HCT116 (cell line): ENCODE measurements around the gene NDUFAF5.

Experiments used
- CBX3 ChIP-seq: IDR thresholded peaks from 2 replicates; pipeline ENCODE4 v1.6.1; 2012; ENCODE audit warnings: low read depth
- CEBPB ChIP-seq: IDR thresholded peaks from 2 replicates; pipeline ENCODE4 v1.6.1; 2012; ENCODE audit warnings: low read depth
- EGR1 ChIP-seq: IDR thresholded peaks from 2 replicates; pipeline ENCODE4 v1.6.1; 2012; ENCODE audit warnings: low read depth
- ELF1 ChIP-seq: IDR thresholded peaks from 2 replicates; pipeline ENCODE4 v1.6.1; 2012; ENCODE audit warnings: low read depth, borderline replicate concordance
- EZH2 ChIP-seq: fragments of 200-600 bp; sonication (generic); IDR thresholded peaks from 2 replicates; pipeline ENCODE4 v1.6.1; 2017; ENCODE audit warnings: antibody characterized with exemption, mixed run types
- JUND ChIP-seq: IDR thresholded peaks from 2 replicates; pipeline ENCODE4 v1.6.1; 2012
- POLR2A ChIP-seq: IDR thresholded peaks from 2 replicates; pipeline ENCODE4 v1.7.0; 2011; ENCODE audit warnings: borderline replicate concordance; ENCODE audit not compliant: insufficient read depth, insufficient read length; ENCODE audit errors: extremely low read depth
- POLR2AphosphoS5 ChIP-seq: IDR thresholded peaks from 2 replicates; pipeline ENCODE4 v1.6.1; 2011; ENCODE audit warnings: mild to moderate bottlenecking, low read depth, low read length, moderate library complexity
- ZFX ChIP-seq: fragments of 450-650 bp; IDR thresholded peaks from 2 replicates; pipeline ENCODE4 v1.6.1; 2017
- TF ChIP-seq, protein P1 (sequence below), 3 experiments: fragments of 200-600 bp in 1 of 3; sonication (generic) in 1 of 3; IDR thresholded peaks in 2 of 3; conservative IDR thresholded peaks in 1 of 3; 2 replicates each; pipeline ENCODE4 v1.5.1; 2012 to 2017; ENCODE audit warnings: low read depth in 2 of 3, low read length in 2 of 3, antibody characterized with exemption in 1 of 3, borderline replicate concordance in 1 of 3, control low read depth in 1 of 3, mild to moderate bottlenecking in 1 of 3, mixed read lengths in 1 of 3, mixed run types in 1 of 3, moderate library complexity in 1 of 3; ENCODE audit not compliant: insufficient read depth in 1 of 3
- TF ChIP-seq, protein P2 (sequence below): IDR thresholded peaks from 2 replicates; pipeline ENCODE4 v1.6.1; 2012; ENCODE audit warnings: low read depth

DNA sequence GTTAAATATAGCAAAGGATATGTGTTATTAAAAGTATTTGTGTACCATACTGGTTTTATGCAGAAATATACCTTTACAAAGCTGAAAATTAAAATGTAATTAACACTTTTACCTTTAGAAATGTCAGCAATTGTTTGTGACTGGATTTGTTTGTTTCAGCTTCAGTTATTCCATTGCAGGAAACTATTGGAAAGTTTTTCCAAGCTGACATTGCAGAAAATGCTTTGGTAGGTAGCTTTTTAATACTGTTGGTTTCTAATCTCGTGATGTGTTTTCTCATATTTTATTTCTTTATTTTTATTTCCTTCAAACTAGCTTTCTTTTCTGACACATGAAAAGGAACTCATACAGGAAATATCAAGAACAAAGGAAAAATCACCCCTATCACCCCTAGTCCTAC is 8.2 kb downstream of the NDUFAF5 start:
- TF ChIP-seq, protein P1, sequence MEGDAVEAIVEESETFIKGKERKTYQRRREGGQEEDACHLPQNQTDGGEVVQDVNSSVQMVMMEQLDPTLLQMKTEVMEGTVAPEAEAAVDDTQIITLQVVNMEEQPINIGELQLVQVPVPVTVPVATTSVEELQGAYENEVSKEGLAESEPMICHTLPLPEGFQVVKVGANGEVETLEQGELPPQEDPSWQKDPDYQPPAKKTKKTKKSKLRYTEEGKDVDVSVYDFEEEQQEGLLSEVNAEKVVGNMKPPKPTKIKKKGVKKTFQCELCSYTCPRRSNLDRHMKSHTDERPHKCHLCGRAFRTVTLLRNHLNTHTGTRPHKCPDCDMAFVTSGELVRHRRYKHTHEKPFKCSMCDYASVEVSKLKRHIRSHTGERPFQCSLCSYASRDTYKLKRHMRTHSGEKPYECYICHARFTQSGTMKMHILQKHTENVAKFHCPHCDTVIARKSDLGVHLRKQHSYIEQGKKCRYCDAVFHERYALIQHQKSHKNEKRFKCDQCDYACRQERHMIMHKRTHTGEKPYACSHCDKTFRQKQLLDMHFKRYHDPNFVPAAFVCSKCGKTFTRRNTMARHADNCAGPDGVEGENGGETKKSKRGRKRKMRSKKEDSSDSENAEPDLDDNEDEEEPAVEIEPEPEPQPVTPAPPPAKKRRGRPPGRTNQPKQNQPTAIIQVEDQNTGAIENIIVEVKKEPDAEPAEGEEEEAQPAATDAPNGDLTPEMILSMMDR (IDR thresholded peaks at IDR 0.05 in 2 of 3, conservative IDR thresholded peaks at IDR 0.05 in 1 of 3; ENCODE audit: borderline replicate concordance in 1 of 3, insufficient read depth in 1 of 3, low read depth in 2 of 3, low read length in 2 of 3), result no peak
- TF ChIP-seq ZFX (no peak), EZH2 (no peak), CBX3 (no peak), CEBPB (no peak), POLR2A (no peak), POLR2AphosphoS5 (no peak), EGR1 (no peak), ELF1 (no peak), JUND (no peak)
- TF ChIP-seq, protein P2, sequence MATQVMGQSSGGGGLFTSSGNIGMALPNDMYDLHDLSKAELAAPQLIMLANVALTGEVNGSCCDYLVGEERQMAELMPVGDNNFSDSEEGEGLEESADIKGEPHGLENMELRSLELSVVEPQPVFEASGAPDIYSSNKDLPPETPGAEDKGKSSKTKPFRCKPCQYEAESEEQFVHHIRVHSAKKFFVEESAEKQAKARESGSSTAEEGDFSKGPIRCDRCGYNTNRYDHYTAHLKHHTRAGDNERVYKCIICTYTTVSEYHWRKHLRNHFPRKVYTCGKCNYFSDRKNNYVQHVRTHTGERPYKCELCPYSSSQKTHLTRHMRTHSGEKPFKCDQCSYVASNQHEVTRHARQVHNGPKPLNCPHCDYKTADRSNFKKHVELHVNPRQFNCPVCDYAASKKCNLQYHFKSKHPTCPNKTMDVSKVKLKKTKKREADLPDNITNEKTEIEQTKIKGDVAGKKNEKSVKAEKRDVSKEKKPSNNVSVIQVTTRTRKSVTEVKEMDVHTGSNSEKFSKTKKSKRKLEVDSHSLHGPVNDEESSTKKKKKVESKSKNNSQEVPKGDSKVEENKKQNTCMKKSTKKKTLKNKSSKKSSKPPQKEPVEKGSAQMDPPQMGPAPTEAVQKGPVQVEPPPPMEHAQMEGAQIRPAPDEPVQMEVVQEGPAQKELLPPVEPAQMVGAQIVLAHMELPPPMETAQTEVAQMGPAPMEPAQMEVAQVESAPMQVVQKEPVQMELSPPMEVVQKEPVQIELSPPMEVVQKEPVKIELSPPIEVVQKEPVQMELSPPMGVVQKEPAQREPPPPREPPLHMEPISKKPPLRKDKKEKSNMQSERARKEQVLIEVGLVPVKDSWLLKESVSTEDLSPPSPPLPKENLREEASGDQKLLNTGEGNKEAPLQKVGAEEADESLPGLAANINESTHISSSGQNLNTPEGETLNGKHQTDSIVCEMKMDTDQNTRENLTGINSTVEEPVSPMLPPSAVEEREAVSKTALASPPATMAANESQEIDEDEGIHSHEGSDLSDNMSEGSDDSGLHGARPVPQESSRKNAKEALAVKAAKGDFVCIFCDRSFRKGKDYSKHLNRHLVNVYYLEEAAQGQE, result no peak
